Endothelial cell of umbilical vein (primary cell): ENCODE results near the gene LOXL3. TPM values are rescaled to one million over a fixed set of nuclear protein-coding genes. Genes with fewer than 3 reads are reported as not detected.

Experiments
- Bru-seq: library from RNA; stranded (reverse); fragments of 400-500 nt; gene quantifications from one replicate; lab custom pipeline; 2021; lab: Mats Ljungman, UMichigan
- BruChase-seq, 2 experiments: library from RNA; stranded (reverse); fragments of 400-500 nt; gene quantifications; one replicate each; lab custom pipeline; 2021; lab: Mats Ljungman, UMichigan
- BruUV-seq: library from RNA; stranded (reverse); fragments of 400-500 nt; replicated peaks from 2 replicates; lab custom pipeline; 2021; lab: Mats Ljungman, UMichigan
- CTCF ChIA-PET: fragments of 300-600, 350-600 bp; sonication (Branson Sonifier 250); formaldehyde crosslinking; loops from one replicate; lab custom pipeline; 2021; ENCODE audit warnings: antibody characterized with exemption, inconsistent platforms; lab: Charles Lee
- POLR2A ChIA-PET: fragments of 300-600, 350-600 bp; sonication (Branson Sonifier 250); formaldehyde crosslinking; loops from one replicate; lab custom pipeline; 2021; ENCODE audit warnings: antibody characterized with exemption, inconsistent platforms; lab: Charles Lee
- DNase-seq: peaks from one replicate; pipeline ENCODE4 v3.0.0-alpha.2; 2011; ENCODE audit warnings: low read depth, low spot score
- FAIRE-seq: peaks from 2 replicates; lab custom pipeline; 2011; peaks lifted over from hg19 to GRCh38; lab: Jason Lieb, UNC
- H2AFZ ChIP-seq: 2 replicates; pipeline ENCODE4 v1.6.0; 2012; ENCODE audit warnings: low read depth, low read length, control low read depth, inconsistent platforms
- H3K27ac ChIP-seq: 2 replicates; pipeline ENCODE4 v1.5.1; 2011; ENCODE audit warnings: low read depth, mild to moderate bottlenecking, control low read depth, low read length, moderate library complexity; ENCODE audit not compliant: insufficient read depth
- H3K27me3 ChIP-seq, 2 experiments: 2 replicates each; pipeline versions ENCODE4 v1.6.0 to v1.6.1; 2011; ENCODE audit warnings: low read length in 2 of 2, mixed read lengths in 1 of 2; ENCODE audit not compliant: control insufficient read depth in 2 of 2, insufficient read depth in 2 of 2
- H3K36me3 ChIP-seq, 2 experiments: 2 replicates in 1 of 2; 3 replicates in 1 of 2; pipeline ENCODE4 v1.5.1; 2011; ENCODE audit warnings: low read length in 2 of 2, mild to moderate bottlenecking in 1 of 2, moderate library complexity in 1 of 2; ENCODE audit not compliant: control insufficient read depth in 2 of 2, insufficient read depth in 2 of 2; ENCODE audit errors: extremely low read depth in 1 of 2
- H3K4me1 ChIP-seq: 3 replicates; pipeline ENCODE4 v1.5.1; 2011; ENCODE audit warnings: mild to moderate bottlenecking, low read length; ENCODE audit not compliant: control insufficient read depth, insufficient read depth; ENCODE audit errors: extremely low read depth
- H3K4me2 ChIP-seq: 2 replicates; pipeline ENCODE4 v1.6.1; 2011; ENCODE audit warnings: low read length, control low read depth, mixed read lengths; ENCODE audit not compliant: insufficient read depth
- H3K4me3 ChIP-seq, 3 experiments: fragments of 200-600 bp in 1 of 3; sonication (generic), shearing (Covaris generic) in 1 of 3; replicated peaks in 1 of 3; 2 replicates each; pipeline ENCODE4 v1.5.1; 2011 to 2016; ENCODE audit warnings: control low read depth in 3 of 3, low read length in 3 of 3, mild to moderate bottlenecking in 2 of 3, inconsistent platforms in 1 of 3, low read depth in 1 of 3, moderate library complexity in 1 of 3; ENCODE audit not compliant: insufficient read depth in 1 of 3
- H3K79me2 ChIP-seq: 2 replicates; pipeline ENCODE4 v1.6.0; 2012; ENCODE audit warnings: low read length, inconsistent platforms; ENCODE audit not compliant: control insufficient read depth, insufficient read depth
- H3K9ac ChIP-seq: replicated peaks from 2 replicates; pipeline ENCODE3; 2011; ENCODE audit warnings: low read length, control low read depth; ENCODE audit not compliant: insufficient read depth; ENCODE audit errors: extremely low read depth
- H3K9me1 ChIP-seq: replicated peaks from 3 replicates; pipeline ENCODE4 v1.6.0; 2011; ENCODE audit warnings: mild to moderate bottlenecking, low read length; ENCODE audit not compliant: control insufficient read depth, insufficient read depth; ENCODE audit errors: extremely low read depth
- H3K9me3 ChIP-seq: replicated peaks from 2 replicates; pipeline ENCODE4 v1.5.1; 2012; ENCODE audit warnings: low read length, inconsistent platforms; ENCODE audit not compliant: control insufficient read depth, insufficient read depth
- H4K20me1 ChIP-seq: replicated peaks from 2 replicates; pipeline ENCODE3; 2011; ENCODE audit warnings: mild to moderate bottlenecking, low read length; ENCODE audit not compliant: control insufficient read depth, insufficient read depth; ENCODE audit errors: extremely low read depth
- JUN ChIP-seq: IDR thresholded peaks from 2 replicates; pipeline ENCODE4 v1.6.1; 2011; ENCODE audit warnings: borderline replicate concordance, low read depth; ENCODE audit not compliant: insufficient read length, insufficient read depth
- MAX ChIP-seq: IDR thresholded peaks from 2 replicates; pipeline ENCODE4 v1.6.1; 2011; ENCODE audit not compliant: insufficient read depth, insufficient read length
- MYC ChIP-seq: IDR thresholded peaks from one replicate; pipeline ENCODE4 v1.6.1; 2011; ENCODE audit warnings: mild to moderate bottlenecking, low read depth, low read length
- POLR2A ChIP-seq: IDR thresholded peaks from 2 replicates; pipeline ENCODE4 v1.6.1; 2012; ENCODE audit warnings: low read depth, mild to moderate bottlenecking, control low read depth, low read length
- dilution Hi-C: fragments of 300-500 bp; cut with MboI; formaldehyde crosslinking; loops from one replicate; pipeline ENCODE4 v1.15.0; 2019; ENCODE audit warnings: low sequenced_read_pairs; ENCODE audit not compliant: extremely low pct_ligation_motif_present
- intact Hi-C: fragments of 100-400 bp; cut with micrococcal nuclease; formaldehyde crosslinking; loops from one replicate; pipeline ENCODE4 v1.10.0; 2022
- long read RNA-seq: library from polyadenylated mRNA; stranded (forward); transcript quantifications from one replicate; pipeline ENCODE4 v2.0.0, GENCODE V29; 2021
- polyA minus RNA-seq, 3 experiments: library from RNA; depleted of rRNA, polyadenylated mRNA; stranded (reverse); fragments of >200 nt; gene quantifications; 1 replicate in 1 of 3; 2 replicates in 2 of 3; pipeline ENCODE4 v1.2.3, GENCODE V29; 2011
- polyA plus RNA-seq, 4 experiments: library from polyadenylated mRNA; depleted of rRNA in 3 of 4; stranded (reverse) in 3 of 4; unstranded in 1 of 4; fragments of >200 nt; gene quantifications; 2 replicates each; pipeline versions ENCODE4 v1.2.1 to v1.2.3, GENCODE V29; 2011 to 2012; ENCODE audit warnings: missing spikeins in 1 of 4
- total RNA-seq: library from RNA; stranded (reverse); gene quantifications from 2 replicates; pipeline ENCODE4 v1.2.3, GENCODE V29; 2021

Gene LOXL3
- total RNA-seq (0.95 and 0.97 TPM in 2 replicates), polyA plus RNA-seq (1.1 and 1.3 TPM in 2 replicates), polyA minus RNA-seq (0.62 and 1.0 TPM in 2 replicates), Bru-seq, nascent RNA (percentile 25 among the genes with signal in this experiment), BruChase-seq, experiment 1, labeled RNA remaining after a 6-hour chase (percentile 29 among the genes with signal in this experiment), BruChase-seq, experiment 2, labeled RNA remaining after a 2-hour chase (percentile 24 among the genes with signal in this experiment)
- polyA plus RNA-seq (2011; cell fraction: cytosol; rRNA removed): 0.76 and 0.83 TPM in 2 replicates
- 2.1 and 2.8 TPM in 2 replicates for polyA plus RNA-seq (2011; cell fraction: nucleus; rRNA removed)
- polyA plus RNA-seq (2012): 1.4 and 1.5 TPM in 2 replicates
- not detected for polyA minus RNA-seq (2011; cell fraction: cytosol; rRNA and poly(A)+ RNA removed)
- polyA minus RNA-seq (2011; cell fraction: nucleus; rRNA and poly(A)+ RNA removed): 0.43 and 0.72 TPM in 2 replicates
- long read RNA-seq, partial matches to known transcripts: 0 of 3 reads
- long read RNA-seq, other reads (novel, unspliced or antisense): 1 of 3 reads

GRCh38 chr2:74553892-74554819 is at the start of gene LOXL3, which contains the start of gene DOK1:
Gene LOXL3, minus strand, starts transcription at chr2:74553942. Its CDS starts 1,308 bp downstream, at chr2:74552634.
Gene DOK1, plus strand, starts transcription at chr2:74554720. Its CDS starts 35 bp downstream, at chr2:74554755.
- Histone ChIP-seq H3K4me1 (peaks cover 9% of the 10 kb centered on the region), H3K36me3 (peaks cover 0 to 4% of the 10 kb centered on the region in 2 experiments), H3K27ac (peak within 1 kb of the TSS; percentile 47), H3K9me3 (no peaks in the 10 kb centered on the region), H3K4me3 (peak within 1 kb of the TSS; percentile 77 to 84 (median 79)), H3K9ac (peak within 1 kb of the TSS; percentile 64), H4K20me1 (no peaks in the 10 kb centered on the region), H3K4me2 (peak within 1 kb of the TSS; percentile 69), H3K79me2 (no peaks in the 10 kb centered on the region), H2AFZ (peak within 1 kb of the TSS; percentile 98), H3K27me3 (no peaks in the 10 kb centered on the region), H3K9me1 (no peaks in the 10 kb centered on the region)
- intact Hi-C loops (loop anchor here (1.0 to 2.0 kb wide), 2 partner anchors 25 to 47 kb away; partner anchors contain the start of genes AUP1, HTRA2 and PCGF1), dilution Hi-C loops (no loop called here)
- ChIA-PET POLR2A (interaction anchor here (0.7 kb wide), 1 partner anchor 48 kb away, joined by 8 read pairs; no protein-coding TSS in a partner anchor), CTCF (interaction anchor here (0.7 to 1.9 kb wide), 4 partner anchors 22 to 50 kb away, joined by 3 to 6 read pairs (median 4); no protein-coding TSS in a partner anchor)
- FAIRE-seq: peak; percentile 86
- DNase-seq: peak; percentile 69
- BruUV-seq: no TSS peak
- TF ChIP-seq MAX (no peak), JUN (peak; percentile 61), POLR2A (peak; percentile 14), MYC (no peak)
